ENCODE data around the gene LMX1B.

LMX1B gene

DNA sequence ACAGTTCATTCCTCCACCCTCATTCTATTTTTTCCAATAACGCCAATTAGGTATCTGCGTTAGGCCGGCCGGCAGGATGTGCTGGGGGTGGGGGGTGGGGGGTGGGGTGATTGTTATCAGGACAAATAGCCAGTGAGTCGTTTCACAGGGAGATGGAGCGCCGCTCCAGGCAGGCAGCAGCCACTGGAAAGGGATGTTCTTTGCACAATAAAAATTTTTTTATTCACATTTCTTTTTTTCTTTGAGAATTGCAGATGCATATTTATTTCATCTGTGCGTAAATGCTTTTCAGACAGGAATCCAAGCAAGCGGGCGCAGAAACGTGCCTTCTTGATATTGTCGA, 4.1 kb downstream of the LMX1B start:
- no peak for DNase-seq (ENCODE audit: low read depth in 1 of 2, low spot score in 1 of 2)

DNA sequence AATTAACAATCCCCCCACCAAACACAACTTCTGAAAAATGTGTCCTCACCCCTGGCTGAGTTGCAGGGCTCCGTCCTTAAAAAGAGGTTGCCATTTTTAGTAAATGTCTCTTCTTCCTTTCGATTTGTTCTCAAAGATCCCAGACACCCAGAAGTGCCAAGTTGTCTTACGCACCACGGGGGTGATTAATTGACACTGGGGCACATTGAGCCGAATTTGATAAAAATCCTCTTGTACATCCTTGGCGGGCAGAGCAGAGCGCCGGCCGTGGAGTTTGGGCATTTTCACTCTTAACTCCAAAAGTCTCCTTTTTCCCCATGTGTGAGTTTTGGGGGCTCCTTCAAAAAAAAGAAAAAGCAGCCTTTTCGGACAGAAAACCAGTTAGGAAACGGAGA, 4.5 kb downstream of the LMX1B start:
- DNase-seq (ENCODE audit: low read depth in 1 of 2, low spot score in 1 of 2) = no peak

DNA sequence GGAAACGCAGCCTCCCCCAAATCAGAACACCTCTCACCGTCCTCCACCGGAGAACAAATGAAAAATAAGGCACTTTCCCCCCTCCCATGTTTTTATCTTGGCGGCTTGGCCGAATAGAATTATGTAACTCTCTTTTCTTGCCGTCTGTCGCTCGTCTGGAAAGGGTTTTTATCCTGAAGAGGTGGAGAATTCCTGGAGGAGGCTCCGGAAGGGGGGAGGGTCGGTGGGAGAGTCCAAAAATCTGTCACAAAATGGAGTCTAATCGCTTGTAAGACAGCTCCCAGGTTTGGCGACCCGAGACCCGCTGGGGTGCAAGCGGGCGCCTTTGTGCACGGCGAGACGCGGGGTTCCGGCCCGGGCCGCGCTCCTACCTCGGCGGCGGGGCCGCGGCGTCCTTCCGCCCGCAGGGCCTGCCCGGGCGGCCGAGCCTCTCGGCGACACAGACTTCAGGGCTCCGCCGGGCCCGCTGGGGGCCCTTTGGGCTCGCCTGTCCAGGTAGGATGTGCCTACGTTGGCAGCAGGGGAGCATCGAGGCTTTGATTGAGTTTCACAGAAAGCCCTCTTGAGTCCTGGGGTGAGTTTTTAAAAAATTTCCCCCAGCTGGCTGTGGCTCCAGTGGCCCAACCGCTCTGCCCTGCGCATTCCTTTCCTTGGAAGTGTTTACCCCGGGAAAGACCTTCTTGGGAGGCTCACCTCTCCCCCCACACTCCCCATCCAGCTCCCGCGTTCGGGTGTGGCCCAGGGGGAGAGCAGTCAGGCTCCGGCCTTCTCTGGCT, 5.0 kb downstream of the LMX1B start:
- DNase-seq (ENCODE audit: low read depth in 1 of 2, low spot score in 1 of 2) = no peak

DNA sequence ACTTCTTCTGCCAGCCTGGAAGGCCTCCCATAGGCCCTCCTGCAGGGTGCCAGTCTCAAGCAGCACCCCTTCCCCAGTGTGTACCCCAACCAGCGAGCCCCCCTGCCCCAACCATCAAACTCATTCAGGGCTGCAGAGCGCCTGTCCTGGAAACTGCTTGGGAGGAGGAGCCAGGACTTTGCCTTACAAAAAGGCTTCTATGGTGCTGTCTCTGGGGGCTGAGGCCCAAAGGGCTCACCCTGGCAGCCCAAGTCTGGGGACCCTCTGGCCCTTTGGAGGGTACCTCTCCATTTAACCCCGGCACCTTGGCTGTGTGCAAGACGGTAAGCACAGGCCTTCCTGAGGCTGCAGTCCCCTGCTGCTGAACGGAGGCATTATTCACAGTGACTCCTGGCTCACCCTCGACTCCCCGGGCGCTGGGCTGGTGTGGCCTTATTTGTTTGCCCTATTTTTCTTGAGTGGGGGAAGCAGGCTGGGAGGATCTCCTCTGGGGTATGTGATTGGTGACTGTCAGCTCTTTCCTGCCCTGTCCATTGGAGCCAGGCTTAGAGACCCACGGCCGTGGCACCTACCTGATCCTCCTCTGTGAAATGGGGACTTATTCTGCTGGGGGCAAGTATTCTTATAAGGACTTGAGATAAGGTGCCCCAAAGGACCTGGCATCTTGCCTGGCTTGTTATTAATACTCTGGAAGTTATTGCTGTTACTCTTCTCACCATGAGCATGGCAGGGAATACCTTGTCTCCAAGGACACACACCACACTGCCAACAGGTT, 5.8 kb downstream of the LMX1B start:
- no peak for DNase-seq (ENCODE audit: low read depth in 1 of 2, low spot score in 1 of 2)

GRCh38 chr9:126620478-126620877, 6.8 kb downstream of the LMX1B start:
- no peak for DNase-seq (ENCODE audit: low read depth in 1 of 2, low spot score in 1 of 2)

GRCh38 chr9:126621061-126621918, 7.6 kb downstream of the LMX1B start:
- DNase-seq (ENCODE audit: low read depth in 1 of 2, low spot score in 1 of 2) = no peak

GRCh38 chr9:126621919-126622735, 8.4 kb downstream of the LMX1B start:
- DNase-seq (ENCODE audit: low read depth in 1 of 2, low spot score in 1 of 2) = no peak

DNA sequence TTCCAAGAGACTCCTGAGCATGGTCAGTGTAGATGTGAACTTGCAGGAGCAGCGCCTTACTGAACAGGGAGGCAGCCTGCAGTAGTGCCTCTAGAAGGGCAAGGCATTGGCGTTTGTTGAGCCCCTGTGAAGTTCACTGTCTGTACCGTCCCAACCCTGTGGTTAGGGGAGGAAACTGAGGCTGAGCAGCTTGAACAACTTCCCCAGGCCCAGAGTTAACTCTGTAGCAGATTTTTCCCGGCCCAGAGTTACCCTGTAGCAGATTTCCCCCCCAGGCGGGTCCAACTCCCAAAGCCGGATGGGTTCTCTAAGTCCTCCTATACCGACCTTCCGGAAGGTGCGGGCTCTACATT, 9.6 kb downstream of the LMX1B start:
- no peak for DNase-seq (ENCODE audit: low read depth in 1 of 2, low spot score in 1 of 2)

GRCh38 chr9:126623667-126624478, 10.1 kb downstream of the LMX1B start:
- DNase-seq (ENCODE audit: low read depth in 1 of 2, low spot score in 1 of 2) = no peak

DNA sequence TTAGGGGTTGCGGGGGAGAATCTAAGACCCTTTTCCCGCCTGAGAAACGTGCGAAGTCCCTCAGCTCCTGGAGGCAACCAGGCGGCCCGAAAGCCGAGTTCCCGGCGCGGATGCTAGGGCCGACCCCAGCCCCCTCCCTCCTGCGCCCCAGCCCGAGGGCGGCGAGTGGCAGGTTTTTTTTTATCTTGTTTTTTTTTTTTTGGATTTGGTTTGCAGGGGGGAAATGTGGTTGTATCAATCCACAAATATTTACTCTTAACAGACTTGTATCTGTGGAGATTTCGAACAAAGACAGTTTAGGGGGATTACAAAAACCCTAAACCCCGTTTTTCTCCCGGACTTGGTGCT, 10.7 kb downstream of the LMX1B start:
- no peak for DNase-seq (ENCODE audit: low read depth in 1 of 2, low spot score in 1 of 2)

DNA sequence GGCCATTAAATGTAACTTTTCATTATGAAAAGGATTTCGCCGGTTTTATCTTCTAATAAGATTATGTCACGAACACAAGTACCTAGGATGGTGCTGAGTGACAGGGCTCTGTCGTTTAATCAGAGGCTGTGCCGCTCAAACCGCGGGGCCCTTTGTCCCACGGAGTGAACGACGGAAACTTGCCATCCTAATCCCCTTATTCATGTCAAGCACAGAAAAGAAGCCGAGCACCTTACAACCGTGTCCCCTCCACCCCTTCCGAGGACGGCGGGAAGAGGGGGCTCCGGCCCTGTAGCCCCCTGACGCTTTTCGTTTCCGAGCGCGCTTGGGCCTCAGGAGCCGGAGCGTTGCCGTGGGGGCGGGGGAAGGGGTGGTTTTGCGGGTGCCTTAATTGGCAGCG, 11.2 kb downstream of the LMX1B start:
- no peak for DNase-seq (ENCODE audit: low read depth in 1 of 2, low spot score in 1 of 2)

DNA sequence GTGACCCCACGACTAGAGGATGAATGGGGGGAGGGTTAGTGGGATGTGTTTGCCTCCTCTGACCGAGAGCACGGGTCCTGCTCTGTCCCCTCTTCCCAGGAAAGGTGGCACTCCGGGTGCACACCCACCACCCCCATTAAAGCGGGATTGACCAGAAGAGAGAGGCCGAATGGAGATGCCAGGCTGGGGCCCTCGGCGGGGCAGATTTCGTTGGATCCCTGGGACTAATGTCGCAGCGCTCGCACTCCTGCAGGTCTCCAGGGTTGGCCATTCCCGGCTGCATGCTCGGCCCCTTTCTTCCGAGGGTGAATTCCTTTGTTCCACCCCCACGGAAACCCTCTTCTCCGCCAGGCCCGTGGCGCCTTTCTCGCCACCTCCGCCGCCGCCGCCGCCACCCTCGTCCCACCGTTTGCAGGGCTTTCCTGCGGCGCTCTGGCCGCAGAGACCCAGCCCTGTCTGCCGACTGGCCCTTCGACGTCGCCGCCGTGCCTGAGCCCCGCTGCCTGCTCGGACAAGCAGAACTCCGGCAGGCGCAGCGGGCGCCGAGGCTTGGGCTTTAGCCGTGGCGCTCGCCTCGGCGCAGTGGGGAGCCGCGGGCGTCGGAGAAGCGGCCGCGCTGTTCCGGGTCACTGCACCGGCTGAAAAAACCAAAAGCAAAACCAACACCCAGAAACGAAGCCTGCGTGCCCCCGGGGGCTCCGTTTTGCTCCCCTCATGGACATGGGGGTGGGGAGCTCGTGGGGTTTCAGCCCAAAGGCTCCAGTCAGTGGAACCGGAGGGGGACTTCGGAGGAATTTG, 11.8 kb downstream of the LMX1B start:
- no peak for DNase-seq (ENCODE audit: low read depth in 1 of 2, low spot score in 1 of 2)

DNA sequence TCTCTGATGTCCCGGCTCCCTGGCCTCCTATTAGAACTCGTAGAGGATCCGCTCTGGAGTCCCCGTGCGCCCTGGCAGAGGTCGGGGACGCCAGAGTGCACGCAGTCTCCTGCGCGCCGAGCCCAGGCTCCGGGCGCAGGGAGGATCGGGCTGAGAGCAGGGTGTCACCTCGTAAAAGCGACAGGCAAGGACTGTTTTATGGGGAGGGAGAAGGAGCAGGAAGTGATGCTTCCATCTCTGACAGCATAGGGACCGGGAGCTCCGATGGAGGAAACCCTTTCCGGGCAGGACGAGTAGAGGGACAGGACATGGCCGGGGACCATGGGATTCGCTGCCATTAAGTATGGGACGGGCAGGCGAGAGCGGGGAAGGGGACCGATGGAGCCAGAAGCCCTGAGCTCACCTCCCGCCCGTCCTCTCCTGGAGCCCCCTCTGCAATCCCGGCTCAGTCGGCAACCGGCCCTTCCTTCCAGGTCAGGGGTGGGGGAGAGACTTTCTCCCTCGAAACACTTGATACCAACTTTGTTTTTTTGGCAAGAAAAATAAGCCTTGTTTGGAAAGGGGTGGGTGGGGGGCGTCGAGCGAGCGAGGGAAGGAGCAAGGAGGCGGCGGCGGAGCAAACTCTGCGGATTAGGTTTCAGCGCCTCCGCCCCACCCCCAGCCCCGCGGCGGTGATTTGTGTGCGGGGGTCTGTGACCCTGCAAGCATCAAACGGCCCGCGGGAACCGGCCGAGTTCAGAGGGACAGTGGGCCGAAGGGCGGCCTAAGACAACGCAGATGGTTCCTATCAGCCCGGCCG, 12.6 kb downstream of the LMX1B start:
- DNase-seq (ENCODE audit: low read depth in 1 of 2, low spot score in 1 of 2) = no peak

DNA sequence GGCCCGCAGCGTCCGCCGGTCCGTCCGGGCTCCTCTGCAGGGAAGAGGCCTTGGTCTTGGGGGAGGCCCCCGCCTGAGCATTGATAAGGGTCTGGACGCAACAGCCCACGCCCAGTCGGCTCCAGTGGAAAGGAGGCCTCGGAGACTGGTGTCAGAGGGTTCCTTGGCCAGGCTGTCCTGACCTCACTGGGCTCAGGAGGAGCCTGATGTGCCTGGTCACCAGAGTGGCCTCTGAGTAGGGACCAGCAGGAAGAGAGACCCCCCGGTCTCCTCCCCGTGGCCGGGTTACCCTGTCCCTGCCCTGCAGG, 13.2 kb downstream of the LMX1B start:
- DNase-seq (ENCODE audit: low read depth in 1 of 2, low spot score in 1 of 2) = no peak

- no peak for DNase-seq (ENCODE audit: low read depth in 1 of 2, low spot score in 1 of 2)
Measured at GRCh38 chr9:126628146-126628545, 14.4 kb downstream of the LMX1B start.

DNA sequence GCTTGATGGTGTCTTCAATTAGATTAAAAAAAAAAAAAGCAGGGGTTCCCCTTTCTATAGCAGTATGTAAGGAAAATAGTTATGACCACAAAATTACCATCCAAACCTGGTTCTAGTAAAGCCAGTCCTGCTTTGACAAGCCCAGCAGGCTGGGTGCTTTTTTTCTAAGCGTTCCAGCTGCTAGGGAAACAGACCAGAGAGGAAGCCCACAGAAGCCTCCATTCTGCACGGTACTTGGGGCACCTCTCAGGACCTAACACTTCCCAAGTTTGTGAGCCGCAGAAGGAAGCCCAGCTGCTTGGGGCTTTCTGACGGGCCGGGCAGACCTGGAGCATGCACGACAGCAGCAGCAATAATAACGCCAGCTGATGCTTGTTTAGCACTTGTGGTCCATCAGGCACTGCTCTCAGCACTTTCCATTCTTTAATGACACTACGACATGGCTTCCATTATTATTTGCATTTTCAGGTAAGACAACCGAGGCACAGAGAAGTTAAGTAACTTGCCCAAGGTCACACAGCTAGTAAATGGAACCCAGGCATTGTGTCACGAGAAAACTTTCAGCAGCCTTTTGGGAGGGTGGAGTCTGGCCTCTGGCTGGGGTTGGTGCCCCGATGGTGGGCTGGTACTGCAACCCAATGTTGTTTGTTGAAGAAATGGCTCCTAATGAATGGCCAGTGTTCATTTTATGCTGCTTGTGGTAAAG, 15.4 kb downstream of the LMX1B start:
- DNase-seq (ENCODE audit: low read depth in 1 of 2, low spot score in 1 of 2) = no peak

GRCh38 chr9:126630458-126631237, 16.9 kb downstream of the LMX1B start:
- no peak for DNase-seq (ENCODE audit: low read depth in 1 of 2, low spot score in 1 of 2)

GRCh38 chr9:126631254-126631653, 17.5 kb downstream of the LMX1B start:
- no peak for DNase-seq (ENCODE audit: low read depth in 1 of 2, low spot score in 1 of 2)
